Breast epithelium (tissue), 3 donors: ENCODE measurements around the gene KCNK10.

Experiments used
- CTCF ChIP-seq, 3 donors: fragments of 450-650 bp; IDR thresholded peaks; one replicate each; pipeline ENCODE4 v1.5.1; 2016 to 2017; ENCODE audit warnings: antibody characterized with exemption in 3 of 3, mild to moderate bottlenecking in 3 of 3, moderate library complexity in 3 of 3
- POLR2AphosphoS5 ChIP-seq, 3 donors: sonication (generic); formaldehyde crosslinking; IDR thresholded peaks; one replicate each; pipeline ENCODE4 v1.6.1; 2017; ENCODE audit warnings: antibody characterized with exemption in 3 of 3

- TF ChIP-seq POLR2AphosphoS5 (IDR thresholded peaks at IDR 0.05) (no peak), CTCF (IDR thresholded peaks at IDR 0.05) (no peak)
Measured at GRCh38 chr14:88310021-88310420, 13.0 kb downstream of the KCNK10 start.
